Fibroblast of skin of abdomen (primary cell): Measurements from ENCODE around the gene MKI67.

Experiments used
- DNase-seq: peaks from one replicate; pipeline ENCODE4 v3.0.0-alpha.2; 2013

MKI67 gene

GRCh38 chr10:128080641-128081040, 45.6 kb downstream of the MKI67 start:
- DNase-seq: no peak

GRCh38 chr10:128080231-128080630, 46.0 kb downstream of the MKI67 start:
- no peak for DNase-seq

GRCh38 chr10:128078136-128078969, 47.9 kb downstream of the MKI67 start:
- DNase-seq: peak; percentile 28

- DNase-seq: no peak
Observed at GRCh38 chr10:128077155-128077875, 48.9 kb downstream of the MKI67 start.

GRCh38 chr10:128074589-128074988, 51.6 kb downstream of the MKI67 start:
- no peak for DNase-seq

GRCh38 chr10:128073890-128074289, 52.3 kb downstream of the MKI67 start:
- DNase-seq: no peak

- DNase-seq: no peak
Observed at GRCh38 chr10:128072941-128073645, 53.1 kb downstream of the MKI67 start.

GRCh38 chr10:128072046-128072445, 54.2 kb downstream of the MKI67 start:
- no peak for DNase-seq

- DNase-seq: no peak
Observed at GRCh38 chr10:128071417-128071782, 54.8 kb downstream of the MKI67 start.

- no peak for DNase-seq
Observed at GRCh38 chr10:128070721-128071416, 55.4 kb downstream of the MKI67 start.

GRCh38 chr10:128070161-128070560, 56.1 kb downstream of the MKI67 start:
- no peak for DNase-seq

GRCh38 chr10:128069351-128070051, 56.7 kb downstream of the MKI67 start:
- DNase-seq: peak; percentile 71

GRCh38 chr10:128068398-128069285, 57.6 kb downstream of the MKI67 start:
- no peak for DNase-seq

- no peak for DNase-seq
Observed at GRCh38 chr10:128067691-128068397, 58.4 kb downstream of the MKI67 start.

GRCh38 chr10:128066870-128067382, 59.3 kb downstream of the MKI67 start:
- no peak for DNase-seq

- DNase-seq: no peak
Observed at GRCh38 chr10:128065881-128066534, 60.2 kb downstream of the MKI67 start.

- DNase-seq: peak; percentile 20
Observed at GRCh38 chr10:128064970-128065580, 61.1 kb downstream of the MKI67 start.

GRCh38 chr10:128064108-128064969, 61.9 kb downstream of the MKI67 start:
- peak; percentile 74 for DNase-seq
